Esophagus squamous epithelium (tissue), 4 donors: ENCODE data around the gene CNGB1.

ENCODE experiments used
- CTCF ChIP-seq, 6 experiments: fragments of 450-650 bp in 4 of 6; fragments of 200-600 bp in 2 of 6; sonication (generic) in 2 of 6; IDR thresholded peaks; one replicate each; pipeline ENCODE4 v1.5.1; 2016 to 2019; ENCODE audit warnings: antibody characterized with exemption in 6 of 6, mild to moderate bottlenecking in 4 of 6, moderate library complexity in 4 of 6
- POLR2A ChIP-seq, 4 donors: fragments of 450-650 bp; IDR thresholded peaks; one replicate each; pipeline ENCODE4 v1.6.1; 2017; ENCODE audit warnings: antibody characterized with exemption in 4 of 4, mild to moderate bottlenecking in 4 of 4, moderate library complexity in 3 of 4

- TF ChIP-seq CTCF (IDR thresholded peaks at IDR 0.05) (no peak), POLR2A (IDR thresholded peaks at IDR 0.05) (no peak)
These were observed 72.0 kb downstream of the CNGB1 start for GRCh38 chr16:57898961-57899360.
